GM21723 (cell line): ENCODE measurements around the gene DCAF6.

Experiments used
- ATAC-seq: cut with Tn5 transposase; IDR thresholded peaks from one replicate; pipeline ENCODE4 v1.9.1; 2021; ENCODE audit warnings: mild to moderate bottlenecking, moderate library complexity; ENCODE audit not compliant: unreplicated experiment

DCAF6 gene

DNA sequence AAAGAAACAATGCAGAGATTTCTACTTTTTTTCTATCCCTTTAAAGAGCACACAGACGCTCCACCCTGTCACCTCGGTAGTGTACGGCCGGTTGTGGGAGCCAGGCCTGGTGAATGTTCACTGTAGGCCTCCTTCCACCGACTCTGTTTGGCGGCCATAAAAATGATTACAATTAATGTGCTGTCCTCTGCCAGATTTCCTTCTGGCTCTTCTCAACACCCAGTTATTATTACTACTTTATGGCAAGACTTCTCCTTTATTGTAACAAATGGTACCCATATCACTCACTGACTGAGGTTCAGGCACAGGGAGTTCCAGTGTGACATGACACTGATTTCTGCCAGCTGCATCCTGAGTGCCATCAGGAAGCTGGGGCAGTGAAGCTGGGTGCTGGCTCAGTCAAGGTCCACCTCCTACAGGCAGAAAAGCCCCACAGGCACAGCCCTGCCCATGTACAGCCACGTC, 162.9 kb downstream of the DCAF6 start:
- no peak for ATAC-seq

GRCh38 chr1:168100315-168101002, 164.0 kb downstream of the DCAF6 start:
- ATAC-seq: no peak

GRCh38 chr1:168101336-168101735, 164.9 kb downstream of the DCAF6 start:
- no peak for ATAC-seq

DNA sequence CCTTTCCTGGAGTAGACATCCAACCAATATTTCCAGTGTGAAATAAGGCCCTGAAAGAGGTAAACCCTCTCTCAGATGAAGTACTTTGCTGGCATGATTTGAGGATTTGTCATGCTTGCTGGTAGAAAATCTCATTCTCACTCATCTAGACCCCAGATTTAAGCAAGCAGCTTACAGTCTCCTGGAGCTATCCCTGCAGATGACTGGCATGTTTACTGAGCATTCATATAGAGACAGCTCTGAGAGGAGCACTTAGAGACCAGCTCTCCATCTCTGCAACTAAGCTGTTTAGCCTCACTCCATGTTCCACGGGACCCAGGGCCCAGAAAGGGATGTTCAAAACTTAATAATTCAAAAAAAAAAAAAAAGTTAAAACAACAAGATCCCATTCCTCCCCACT, 166.0 kb downstream of the DCAF6 start:
- no peak for ATAC-seq

DNA sequence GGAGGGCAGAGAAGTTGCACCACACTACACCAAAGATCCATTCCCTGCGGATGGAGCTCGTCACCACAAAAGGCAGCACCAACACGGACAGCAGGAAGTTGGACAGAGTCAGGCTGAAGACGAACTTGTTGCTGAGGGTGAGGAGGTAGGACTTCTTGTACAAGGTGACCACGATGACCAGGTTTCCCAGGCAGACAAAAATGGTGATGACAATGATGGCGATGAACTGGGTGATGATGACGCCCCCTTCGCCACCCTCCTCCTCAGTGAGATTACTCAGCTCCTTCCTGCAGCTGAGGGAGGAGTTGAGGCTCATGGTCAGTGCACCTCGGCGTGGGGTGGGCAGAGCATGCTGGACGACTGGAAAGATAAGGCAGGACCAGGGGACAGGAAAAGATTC, 168.1 kb downstream of the DCAF6 start:
- no peak for ATAC-seq

GRCh38 chr1:168105846-168106245, 169.4 kb downstream of the DCAF6 start:
- ATAC-seq: no peak

DNA sequence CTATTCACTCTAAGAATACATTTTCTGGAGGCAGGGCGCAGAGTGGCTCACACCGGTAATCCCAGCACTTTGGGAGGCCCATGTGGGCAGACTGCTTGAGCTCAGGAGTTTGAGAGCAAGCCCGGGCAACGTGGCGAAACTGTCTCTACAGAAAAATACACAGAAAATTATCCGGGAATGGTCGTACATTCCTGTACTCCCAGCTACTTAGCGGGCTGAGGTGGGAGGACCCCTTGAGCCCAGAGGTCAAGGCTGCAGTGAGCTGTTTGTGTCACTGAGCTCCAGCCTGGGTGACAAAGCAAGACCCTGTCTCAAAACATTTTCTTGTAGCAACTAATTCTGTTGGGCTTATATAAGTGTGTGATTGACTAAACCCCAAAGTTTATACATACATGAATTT, 169.8 kb downstream of the DCAF6 start:
- ATAC-seq: no peak

DNA sequence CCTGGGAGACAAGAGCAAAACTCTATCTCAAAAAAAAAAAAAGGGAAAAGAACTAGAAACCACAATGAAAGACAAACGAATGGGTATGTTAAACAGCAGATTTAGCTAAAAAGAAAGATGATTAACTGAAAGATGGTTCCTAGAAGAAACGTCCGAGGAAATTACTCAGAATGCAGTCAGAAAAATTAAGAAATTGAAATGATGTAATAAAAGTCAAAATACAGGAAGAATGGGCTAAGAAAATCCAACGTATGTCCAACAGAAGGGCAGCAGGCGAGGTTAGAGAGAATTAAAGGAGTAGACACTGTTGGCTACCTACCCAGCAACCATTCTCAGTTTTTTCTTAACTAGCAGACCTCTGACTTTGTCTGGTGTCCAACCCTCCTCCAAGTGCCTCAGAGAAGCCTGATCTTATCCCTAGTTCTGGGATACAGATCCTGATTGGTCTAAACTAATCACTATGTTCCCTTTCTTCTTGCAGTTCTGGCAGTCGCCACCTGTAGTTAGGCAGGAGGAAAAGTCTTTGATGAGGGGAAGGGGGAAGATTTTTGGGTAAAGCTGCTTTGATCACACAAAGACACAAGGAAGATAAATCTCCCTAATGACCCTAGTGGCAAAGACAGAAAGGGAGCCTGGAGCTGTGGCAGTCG, 174.5 kb downstream of the DCAF6 start:
- ATAC-seq: no peak

DNA sequence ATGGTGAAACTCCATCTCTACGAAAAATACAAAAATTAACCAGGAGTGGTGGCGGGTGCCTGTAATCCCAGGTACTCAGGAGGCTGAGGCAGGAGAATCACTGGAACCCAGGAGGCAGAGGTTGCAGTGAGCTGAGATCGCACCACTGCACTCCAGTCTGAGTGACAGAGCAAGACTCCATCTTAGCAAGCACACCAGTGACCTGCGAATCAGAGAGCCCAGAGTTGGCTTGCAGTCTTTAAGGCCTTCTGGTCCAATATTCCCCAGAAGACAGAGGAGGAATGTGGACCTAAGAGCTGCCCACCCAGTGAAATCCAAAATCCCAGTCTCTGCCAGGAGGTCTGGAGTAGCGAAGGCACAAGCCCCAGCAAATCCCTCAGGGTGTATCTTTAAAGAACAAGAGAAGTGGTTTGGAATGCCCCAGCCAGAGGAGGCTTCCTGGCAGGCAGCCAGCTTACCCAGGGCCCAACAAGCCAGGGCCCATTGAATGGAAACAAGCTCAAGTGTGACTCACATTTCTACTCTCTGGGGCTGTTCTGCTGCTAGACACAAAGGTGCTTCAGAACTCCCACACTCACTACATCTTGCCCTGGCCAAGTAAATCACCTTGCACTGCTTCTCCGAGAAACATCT, 176.3 kb downstream of the DCAF6 start:
- no peak for ATAC-seq

DNA sequence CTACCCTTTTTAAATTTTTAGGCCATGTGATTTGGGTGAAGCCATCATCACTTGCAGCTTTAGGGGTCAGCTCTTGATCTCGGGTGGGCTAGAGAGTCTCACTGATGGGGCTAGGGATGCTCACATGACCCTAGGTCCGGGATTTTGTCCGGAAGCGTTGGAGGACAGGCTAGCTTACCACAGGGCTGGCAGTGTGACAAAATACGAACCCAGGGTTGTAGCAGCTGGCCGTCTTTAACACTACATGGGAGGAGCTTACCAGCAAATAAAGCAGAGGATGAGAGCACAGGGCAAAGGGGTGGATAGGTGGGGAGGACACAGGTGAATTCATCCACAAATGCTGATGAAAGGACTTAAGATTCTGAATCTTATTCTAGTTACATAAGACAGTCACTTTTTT, 178.4 kb downstream of the DCAF6 start:
- ATAC-seq: no peak

DNA sequence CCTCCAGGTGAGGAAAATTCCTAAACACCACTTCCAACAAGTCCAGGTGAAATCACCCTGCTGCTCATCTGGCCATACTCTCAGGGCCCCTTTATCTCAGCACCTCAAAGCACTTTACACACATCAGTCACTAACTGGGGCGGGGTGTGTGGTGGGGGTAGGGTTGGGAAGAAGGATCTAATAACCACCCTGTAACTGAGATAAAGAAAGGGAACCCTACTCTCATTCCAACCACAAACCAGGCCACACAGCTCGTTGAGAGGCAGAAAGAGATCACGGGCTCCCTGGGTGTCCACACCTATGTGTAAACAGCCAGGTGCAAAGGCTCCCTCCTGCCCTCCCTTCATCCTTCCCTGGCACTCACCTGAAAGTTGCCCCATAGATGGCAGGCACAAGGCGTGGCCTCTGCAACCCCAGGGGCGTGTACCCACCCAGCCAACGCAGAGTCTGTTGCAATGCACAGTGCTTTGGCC, 179.9 kb downstream of the DCAF6 start:
- ATAC-seq: no peak

DNA sequence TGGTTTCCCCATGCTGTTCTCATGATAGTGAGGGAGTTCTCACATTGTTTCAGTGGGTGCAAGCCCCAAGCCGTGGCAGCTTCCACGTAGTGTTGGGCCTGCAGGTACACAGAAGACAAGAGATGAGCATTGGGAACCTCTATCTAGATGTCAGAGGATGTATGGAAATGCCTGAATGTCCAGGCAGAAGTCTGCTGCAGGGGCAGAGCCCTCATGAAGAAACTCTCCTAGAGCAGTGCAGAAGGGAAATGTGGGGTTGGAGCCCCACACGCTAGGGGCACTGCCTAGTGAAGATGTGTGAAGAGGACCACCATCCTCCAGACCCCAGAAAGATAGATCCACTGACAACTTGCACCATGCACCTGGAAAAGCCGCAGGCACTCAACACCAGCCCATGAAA, 183.3 kb downstream of the DCAF6 start:
- no peak for ATAC-seq

DNA sequence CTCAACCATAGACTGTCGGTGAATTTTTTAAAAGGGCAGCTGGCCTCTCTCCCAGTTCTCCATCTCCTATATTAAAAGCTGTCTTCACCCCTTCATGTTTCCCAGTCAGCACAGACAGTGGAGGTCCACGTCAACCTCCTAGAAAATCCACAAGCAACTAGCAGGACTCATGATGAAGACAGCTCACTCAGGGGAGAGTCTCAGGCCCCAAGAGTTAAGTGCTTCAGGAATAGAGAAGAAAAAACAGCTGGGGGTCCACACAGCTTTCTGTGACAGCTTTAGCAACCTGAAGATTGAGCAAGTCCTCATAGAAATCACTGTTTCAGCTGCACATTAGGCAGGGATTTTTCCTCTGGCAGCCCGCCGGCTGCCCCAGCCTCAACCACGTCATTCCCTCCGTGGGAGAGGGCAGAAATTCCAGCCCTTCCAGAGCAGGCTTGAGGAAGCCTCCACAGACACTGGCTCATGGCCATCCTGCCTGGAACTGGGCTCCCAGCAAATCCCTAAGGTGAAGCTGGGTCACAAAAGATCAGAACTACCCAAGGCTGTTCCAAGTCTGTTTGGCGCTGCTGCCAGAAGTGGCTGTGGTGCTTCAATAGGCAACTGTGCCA, 185.0 kb downstream of the DCAF6 start:
- ATAC-seq: no peak

DNA sequence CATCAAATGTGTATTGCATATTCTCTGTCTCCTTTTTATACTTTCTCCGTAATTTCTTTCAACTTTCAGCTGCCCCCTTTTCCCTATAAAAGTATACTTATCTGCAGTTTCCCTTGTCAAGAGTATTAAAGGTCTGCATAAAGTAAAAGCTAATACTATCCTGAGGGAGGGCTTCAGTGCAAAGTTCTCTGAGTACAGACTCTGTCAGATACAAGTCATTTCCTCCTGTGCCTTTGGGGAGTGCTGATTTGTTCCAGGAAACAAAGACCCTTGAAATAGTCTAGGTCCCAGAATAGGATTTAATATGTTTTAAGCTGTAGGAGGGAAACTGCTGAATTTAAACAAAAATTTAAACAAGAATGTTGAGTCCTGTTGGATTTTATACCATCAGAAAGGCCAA, 188.6 kb downstream of the DCAF6 start:
- no peak for ATAC-seq
